Stimulated activated CD8-positive, alpha-beta memory T cell treated with anti-CD3 and anti-CD28 coated beads, Interleukin-7, amount 100 ng/mL, for 4 hours (primary cell): ENCODE results near the gene BIVM.

ENCODE experiments used
- DNase-seq, 2 donors: peaks; one replicate each; pipeline ENCODE4 v3.0.0-alpha.2; 2020; ENCODE audit warnings: low read depth in 2 of 2

BIVM gene

DNA sequence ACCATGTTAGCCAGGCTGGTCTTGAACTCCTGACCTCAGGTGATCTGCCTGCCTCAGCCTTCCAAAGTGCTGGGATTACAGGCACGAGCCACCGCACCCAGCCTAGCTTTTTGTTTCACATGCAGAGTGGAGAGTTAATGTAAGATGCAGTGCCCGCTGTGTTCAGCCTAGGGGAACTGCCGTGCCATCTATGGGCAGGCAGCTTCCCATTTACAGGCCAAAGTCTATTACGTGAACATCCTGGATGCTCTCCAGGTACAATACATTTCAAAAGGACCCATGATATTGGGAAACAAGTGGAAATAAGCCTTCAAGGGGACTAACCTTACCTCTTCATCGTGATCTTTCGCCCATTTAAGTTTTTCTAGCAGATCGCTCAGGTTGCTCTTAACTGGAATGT lies 10.2 kb upstream of the BIVM start:
- no peak for DNase-seq

DNA sequence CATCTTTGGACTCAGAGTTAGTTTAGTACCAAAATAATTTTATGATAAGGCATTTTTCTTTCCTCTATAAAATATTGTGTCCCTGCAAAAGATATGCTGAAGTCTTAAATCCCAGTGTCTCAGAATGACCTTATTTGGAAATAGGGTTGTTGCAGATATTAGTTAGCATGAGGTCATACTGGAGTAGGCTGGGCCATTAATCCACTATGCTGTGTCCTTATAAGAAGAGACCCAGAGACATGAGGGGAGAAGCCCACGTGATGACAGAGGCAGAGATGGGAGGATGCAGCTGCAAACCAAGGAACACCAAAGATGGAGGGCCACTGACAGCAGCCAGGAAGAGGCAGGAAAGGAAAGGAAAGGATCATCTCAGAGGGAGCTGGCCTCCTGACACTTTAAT lies 6.5 kb upstream of the BIVM start:
- DNase-seq: no peak

DNA sequence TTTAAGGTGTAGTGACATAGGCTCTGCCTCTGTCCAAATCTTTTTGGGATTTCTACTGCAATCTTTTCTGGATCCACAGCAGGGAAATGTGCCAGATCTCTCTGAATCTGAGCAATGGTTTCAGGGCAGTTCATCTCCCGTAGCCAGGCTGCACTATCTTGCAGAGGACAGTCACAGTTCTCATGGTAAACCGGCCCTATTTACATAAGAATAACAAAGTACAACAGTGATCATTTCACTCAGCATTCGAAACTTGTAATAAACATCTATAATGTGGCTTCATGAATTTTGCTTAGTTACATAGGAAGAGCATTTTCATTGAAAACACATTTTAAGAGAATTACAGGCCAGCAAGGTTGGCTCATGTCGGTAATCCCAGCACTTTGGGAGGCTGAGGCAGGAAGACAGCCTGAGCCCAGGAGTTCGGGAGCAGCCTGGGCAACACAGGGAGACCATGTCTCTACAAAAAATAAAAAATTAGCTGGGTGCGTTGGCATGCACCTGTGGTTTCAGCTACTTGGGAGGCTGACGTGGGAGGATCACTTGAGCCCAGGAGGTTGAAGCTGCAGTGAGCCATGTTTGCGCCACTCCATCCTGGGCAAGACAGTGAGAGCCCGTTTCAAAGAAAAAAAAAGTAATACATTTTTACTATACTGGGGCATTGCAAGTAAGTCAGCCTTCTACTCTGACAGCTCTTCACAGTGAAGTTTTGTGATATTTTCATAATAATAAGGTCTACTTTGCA lies 5.1 kb upstream of the BIVM start:
- DNase-seq: no peak

DNA sequence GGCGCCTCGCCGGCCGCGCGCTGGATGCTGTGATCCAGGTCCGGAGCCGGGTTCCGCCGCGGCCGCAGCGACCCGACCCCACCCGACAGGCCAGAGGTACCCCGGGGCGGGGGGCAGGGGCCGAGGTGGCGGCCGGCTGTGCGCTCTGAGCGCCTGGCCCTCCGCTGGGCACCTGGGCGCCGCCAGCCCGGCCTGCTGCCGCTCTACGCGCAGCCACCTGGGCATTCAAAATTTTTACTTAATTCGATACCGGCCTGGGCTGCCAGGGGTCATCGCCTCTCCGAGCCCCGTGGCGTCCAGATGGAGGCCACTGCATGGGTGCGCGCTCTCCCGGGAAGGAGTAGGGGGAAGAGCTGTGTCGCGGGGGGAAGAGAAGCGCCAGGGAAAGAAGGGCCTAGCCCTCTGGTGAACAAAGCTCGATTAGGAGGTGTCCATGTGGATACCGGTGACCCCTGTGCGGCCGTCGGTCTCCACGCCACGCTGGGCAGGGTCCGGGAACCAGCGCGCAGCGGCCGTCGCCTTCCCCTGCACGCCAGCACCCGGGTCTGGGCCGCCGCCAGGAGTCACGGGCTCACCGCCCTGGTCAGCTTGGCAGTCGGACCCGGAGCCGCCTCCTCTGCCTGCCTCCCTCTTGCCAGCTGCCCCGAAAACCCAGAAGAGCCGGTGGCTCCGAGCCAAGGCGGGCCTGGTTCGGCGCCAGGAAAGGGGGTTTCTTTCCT lies 666 bp downstream of the BIVM start:
- no peak for DNase-seq

DNA sequence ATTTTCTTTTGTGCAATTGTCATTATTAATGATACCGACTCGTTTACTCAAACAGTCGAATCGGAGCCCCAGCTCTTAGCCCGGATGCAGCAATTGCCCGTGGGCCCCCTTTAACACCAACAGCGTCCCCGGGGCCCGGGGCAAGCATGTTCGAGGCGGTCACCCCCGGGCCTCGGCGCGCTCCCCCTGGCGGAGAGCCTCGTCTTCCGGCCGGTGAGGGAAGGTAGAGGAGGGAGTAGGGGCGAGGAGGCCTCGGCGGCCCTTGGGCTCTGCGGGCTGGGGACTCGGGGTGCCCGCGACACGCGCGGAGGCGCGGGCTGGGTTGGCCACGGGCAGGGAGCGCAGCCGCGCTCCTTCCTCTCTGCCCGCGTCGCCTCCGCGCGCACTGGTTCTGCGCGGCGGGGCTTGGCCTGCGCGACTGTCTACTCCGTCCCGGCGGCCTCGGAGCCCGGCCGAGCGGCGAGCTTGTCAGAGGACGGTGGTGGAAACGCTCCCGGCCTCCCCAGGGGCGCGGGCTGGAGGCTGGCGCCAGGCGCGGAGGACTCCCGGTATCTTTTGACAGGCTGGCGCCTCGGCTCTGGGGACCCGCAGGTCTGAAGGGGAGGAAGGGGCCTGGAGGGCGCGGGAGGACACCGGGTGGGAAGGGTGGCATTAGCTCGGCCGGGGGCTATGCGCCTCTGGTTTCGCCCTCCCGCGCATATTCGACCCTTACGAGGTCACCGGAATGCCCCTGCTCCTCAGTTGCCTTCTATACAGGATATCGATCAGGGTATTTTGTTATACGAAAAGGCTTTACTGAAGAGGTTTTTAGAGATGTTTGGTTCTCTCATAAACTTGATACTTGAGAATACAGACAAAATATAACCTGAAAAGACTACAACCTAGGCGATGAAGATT lies 1.5 kb downstream of the BIVM start:
- peak; percentile 69 to 76 for DNase-seq

DNA sequence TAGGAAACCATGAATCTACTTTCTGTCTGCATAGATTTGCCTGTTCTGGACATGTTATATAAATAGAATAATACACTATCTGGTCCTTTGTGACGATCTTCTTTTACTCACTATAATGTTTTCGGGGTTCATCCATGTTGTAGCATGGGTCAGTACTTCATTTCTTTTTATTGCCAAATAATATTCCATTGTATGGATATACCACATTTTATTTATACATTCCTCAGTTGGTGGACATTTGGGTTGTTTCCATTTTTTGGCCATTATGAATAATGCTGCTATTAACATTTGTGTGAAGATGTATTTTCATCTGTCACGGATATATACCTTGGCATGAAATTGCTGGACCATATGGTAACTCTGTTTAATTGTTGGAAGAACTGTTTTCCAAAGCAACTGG lies 6.8 kb downstream of the BIVM start:
- DNase-seq: no peak

DNA sequence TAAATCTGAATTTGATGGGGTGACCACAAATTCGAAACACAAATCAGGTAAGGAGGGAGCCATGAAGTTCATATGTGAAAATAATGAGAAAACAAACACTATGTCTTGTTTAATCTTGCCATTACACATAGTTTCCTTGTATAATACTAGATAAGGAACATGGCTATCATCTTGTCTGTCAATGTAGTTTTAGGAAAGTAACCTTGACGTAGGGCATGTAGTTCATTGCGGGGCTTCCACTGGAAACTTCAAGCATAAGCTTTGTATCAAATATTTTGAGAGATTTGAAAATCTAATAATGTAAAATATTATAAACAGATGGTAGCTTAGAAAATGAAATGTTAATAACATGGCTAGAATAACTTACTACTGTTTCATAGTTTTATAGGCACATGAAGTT lies 8.8 kb downstream of the BIVM start:
- no peak for DNase-seq

DNA sequence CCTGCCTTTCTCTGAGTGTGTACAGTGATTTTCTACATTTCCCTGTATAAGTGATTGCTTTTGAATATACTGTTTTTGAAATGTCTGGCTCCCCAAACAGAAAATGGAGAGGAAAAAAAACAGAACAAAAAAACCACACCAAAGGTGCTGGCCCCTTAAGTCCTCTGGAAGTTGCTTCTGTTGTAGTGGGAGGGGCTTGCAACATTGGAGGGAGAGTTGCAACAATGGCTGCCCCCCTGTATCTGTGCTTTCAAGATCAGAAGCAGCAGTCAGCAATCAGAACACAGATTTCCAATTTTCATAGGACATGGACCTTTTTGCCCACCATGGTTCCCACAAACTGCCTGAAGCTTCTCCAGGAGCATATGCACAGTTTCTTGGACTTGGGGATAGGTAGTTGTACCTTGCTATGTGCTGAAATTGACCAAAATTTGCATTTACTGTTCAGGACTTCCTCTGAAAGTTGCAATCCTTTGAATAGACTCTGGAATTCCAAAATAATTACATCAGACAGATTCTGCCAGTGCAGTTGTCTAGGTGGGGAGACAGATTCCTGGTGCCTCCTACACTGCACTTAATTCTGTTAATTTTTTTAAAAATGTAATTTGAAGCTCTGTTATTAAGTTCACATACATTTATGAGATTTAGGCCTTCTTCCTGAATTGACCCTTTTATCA lies 13.8 kb downstream of the BIVM start:
- DNase-seq: no peak

DNA sequence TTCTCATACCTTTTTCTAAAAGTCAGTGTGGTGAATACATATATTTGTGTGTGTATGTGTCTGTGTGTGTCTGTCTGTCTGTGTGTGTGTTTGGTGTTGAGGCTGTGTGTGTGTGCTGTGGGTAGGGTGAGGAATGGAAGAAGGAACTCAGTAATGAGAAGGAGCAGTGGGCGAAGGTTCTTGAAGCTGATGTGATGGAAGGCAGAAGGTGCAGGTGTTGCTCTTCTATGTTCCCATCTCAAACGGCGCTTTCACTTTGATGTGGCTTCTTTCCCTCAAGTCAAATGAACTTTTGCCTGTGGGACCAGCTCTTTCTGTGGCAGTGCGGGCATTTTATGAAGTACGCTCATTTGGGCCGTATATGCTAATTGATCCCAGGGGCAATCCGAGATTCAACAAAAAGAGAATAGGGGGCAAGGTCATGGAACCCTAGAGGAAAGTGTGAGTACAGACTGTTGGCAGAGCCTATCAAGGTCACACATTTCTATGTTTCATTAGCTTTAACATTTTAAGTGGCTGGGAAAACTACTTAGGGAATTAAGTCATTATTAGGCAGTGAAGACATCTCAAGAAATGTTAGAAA lies 15.2 kb downstream of the BIVM start:
- no peak for DNase-seq

DNA sequence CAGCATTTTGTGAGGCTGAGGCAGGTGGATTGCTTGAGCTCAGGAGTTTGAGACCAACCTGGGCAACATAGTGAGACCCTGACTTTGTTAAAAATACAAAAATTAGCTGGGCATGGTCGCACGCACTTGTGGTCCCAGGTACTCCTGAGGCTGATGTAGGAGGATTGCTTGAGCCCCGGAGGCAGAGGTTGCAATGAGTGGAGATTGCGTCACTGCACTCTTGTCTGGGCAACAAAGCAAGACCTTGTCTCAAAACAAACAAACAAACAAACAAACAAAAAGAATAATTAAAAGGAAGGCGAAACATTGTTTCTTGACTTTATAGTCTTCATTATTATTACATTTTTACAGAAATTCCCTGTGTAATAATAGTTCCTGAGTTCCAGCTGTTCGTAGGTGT lies 15.9 kb downstream of the BIVM start:
- DNase-seq: no peak

DNA sequence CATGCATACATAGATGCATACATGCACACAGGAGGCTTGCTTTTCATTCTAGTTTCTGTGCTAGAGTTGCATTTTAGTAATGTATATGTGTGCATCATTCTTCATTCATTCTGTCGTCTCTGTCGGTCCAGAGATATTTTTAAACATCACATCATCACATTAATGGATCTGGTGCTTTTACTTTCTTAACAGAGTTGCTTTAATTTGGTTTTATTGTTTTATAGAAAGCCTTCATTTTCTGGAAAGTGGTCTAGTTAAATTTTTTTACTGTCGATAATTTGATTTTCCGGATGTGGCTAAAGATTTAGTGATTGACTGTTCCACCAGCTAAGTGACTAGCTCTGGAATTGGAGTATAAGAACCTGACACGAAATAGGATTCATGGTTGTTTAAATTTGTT lies 16.9 kb downstream of the BIVM start:
- DNase-seq: no peak

DNA sequence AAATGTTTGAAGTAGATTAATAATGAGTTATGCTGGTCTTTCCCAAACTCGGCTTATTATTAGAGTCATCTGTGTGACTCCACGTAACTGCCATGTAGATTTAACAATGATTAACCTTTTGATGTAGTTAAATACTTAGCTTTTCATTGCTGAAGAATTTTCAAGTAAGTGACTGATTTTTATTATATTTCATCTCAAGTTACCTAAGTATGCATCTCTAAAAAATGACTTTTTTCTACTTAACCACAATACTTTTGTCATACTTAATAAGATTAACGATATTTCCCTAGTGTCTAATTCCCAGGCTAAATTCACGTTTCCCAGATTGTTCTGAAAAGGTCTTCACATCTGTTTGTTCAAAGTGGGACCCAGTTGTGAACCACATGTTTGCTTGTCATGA lies 17.8 kb downstream of the BIVM start:
- no peak for DNase-seq

DNA sequence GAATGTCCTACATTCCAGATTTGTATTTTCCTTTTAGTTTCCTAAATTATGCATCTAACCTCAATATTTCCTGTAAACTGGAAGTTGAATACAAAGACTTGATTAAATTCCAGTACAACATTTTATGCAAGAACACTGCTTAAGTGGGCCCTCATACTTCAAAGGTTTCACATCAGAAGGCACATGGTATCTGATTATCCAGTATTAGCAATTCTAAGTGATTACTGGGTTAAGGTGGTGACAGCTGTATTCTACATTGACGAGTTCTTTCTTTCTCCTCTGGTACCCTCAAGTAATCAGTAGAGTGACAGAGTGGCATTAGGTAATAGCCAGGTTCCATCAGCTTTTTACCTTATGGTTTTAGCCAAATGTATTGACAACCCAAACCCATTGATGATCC lies 18.3 kb downstream of the BIVM start:
- DNase-seq: no peak

DNA sequence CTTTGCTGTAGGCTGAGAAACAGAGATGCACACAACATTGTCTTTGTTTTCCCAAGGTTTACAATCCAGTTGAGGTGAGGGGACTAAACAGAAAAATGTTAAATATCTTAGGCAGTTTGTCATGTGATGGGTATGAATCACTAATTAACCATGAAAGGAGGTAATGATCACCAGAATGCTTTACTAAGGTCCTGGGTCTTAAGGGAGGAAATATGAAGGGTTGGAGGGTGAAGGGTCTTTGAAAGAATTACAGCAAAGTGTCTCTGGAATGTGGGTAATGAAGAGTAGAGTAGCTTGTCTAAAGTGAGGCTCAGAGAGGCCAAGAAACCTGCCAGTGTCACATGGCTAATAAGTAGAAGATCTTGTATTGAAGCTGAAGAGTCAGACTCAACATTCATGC lies 19.0 kb downstream of the BIVM start:
- no peak for DNase-seq

DNA sequence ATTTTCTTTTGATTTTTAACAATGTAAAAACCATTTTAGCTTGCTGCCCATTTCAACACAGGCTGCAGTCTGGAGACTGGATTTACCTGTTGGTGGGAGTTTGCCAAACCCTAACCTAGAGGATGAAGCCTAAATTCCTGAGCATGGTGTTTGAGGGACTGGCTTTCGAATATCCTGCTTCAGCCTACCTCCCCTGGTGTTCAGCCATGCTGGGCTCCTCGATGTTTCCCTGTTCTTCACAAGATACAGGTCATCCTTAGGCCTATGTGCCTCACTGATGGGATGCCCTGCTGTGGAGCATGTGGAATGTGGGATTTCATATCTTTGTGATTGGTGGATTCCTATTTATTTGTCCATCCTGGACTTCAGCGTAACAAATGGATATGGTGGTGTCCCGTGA lies 26.5 kb downstream of the BIVM start:
- DNase-seq: no peak

DNA sequence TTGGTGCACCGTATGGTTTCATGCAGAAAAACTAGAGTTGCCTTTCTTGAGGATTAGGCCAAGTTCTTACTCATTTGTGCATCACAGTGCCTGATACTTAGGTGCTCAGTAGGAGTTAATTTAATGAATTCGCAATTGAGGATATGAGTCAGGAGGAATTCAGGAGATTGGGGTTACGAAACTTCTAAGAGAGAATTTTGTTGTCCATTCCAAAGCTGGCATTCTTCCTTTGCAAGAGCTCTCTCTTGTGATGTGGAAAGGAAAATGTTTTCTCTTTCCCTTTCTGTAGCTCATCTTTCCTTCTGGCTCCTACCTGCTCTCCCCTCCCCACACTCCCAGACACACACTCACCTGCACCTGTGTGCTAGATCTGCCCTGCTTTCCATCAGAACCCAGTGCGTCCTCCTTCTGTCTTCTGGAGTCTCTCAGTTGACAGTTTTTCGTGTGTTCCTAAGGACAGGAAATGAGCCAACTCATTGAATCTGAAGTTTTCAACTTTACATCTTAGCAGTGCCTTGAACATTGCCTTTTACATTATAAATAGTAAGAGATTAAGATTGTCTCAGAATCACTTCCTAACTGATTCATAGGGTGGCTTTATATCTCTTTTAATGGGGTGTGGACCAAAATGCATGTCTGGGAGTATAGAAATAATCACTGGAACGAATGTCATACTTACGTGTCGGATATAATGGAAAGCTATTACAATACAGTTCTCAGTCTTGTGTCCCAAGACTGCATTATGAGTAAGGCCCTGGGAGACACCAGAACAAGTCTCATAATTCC lies 27.2 kb downstream of the BIVM start:
- no peak for DNase-seq

DNA sequence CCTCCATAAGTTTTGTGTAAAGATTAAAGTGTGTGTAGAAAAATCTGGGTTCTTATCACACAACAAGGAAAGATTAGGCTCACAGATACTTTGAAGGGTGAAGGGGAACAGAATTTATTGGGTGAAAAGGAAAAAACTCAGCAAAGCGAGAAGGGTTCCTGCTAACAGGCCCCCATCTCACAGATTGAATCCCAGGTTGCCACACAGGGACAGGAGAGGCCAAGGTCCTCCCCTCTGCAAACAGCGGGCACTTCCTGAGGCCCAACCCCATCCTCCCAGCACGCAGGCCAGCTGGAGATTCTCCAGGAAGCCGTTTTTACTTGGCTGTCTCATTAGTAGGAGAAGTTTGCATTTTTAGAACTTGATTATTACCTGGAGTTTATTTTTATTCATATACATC lies 31.7 kb downstream of the BIVM start:
- no peak for DNase-seq

DNA sequence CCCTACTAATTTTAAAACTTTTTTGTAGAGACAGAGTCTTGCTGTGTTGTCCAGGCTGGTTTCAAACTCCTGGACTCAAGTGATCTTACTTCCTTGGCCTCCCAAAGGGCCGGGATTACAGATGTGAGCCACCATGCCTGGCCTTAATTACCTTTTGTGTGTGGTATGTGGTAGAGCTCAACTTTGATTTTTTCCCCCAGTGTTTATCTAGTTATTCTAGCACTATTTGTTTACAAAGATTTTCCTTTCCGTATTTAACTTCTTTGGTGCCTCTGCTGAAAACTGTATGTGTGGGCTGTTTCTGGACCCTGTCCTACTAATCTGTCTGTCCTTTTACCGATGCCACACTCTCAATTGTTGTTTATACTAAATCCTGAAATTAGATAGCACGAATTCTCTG lies 37.6 kb downstream of the BIVM start:
- DNase-seq: no peak

DNA sequence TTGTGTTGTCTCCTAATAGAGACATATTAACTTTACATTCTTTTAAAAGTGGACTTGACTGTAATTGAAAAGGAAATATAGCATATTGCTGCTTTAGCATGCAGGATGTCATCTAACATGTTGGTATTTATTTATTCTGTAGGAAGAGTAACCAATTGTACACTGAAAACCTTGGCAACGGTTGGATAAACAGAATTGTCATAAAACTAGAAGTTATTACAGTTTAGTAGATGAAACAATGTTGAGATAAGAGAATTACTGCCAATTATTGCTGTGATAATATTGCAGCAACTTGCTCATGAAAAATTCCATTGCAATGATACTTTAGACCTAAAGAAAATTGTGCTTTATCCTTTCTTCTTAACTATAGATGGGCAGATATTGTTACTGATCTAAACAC lies 39.4 kb downstream of the BIVM start:
- no peak for DNase-seq

DNA sequence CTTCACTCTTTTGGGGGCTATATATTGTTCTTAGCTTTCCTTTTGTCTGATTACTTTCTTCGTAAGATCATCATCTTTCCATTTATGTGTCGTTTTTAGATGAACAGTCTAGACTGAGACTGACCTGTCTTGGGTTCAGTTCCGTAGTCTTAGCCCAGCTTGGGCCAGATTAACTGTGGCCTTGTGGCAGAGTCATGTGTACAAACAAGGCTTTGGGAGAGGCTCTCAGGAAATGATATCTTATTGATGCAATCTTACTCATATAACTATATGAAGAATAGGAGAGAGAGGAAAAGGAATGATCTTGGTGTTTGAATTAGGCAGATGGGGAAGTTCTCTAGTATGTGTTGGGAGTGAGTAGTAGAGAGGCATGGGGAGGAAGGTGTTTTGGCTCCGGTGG lies 40.1 kb downstream of the BIVM start:
- no peak for DNase-seq

DNA sequence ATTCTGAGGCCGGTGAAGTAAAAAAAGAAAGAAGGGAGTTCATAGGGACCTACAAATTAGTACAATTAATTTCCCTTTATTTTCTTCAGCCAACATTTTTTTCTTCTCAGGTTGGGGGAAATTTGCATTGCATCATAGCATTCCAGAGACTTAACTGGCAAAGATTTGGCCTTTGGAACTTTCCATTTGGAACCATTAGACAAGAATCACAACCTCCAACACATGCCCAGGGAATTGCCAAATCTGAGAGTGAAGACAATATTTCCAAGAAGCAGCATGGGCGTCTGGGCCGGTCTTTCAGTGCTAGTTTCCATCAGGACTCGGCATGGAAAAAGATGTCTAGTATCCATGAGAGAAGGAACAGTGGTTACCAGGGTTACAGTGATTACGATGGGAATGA lies 40.5 kb downstream of the BIVM start:
- no peak for DNase-seq
